CD8-positive, alpha-beta memory T cell (primary cell): ENCODE measurements around the gene MXI1. TPM values are rescaled to one million over a fixed set of nuclear protein-coding genes. Genes with fewer than 3 reads are reported as not detected.

Experiments used
- CTCF ChIA-PET: fragments of 350-600 bp; sonication (Branson Sonifier 250); formaldehyde crosslinking; loops from one replicate; lab custom pipeline; 2021; ENCODE audit warnings: antibody characterized with exemption; lab: Charles Lee
- POLR2A ChIA-PET: fragments of 350-600 bp; sonication (Branson Sonifier 250); formaldehyde crosslinking; loops from one replicate; lab custom pipeline; 2021; ENCODE audit warnings: antibody characterized with exemption; lab: Charles Lee
- DNase-seq, 5 donors: peaks; one replicate each; pipeline versions ENCODE4 v3.0.0 to v3.0.0-alpha.2; 2020 to 2022; ENCODE audit warnings: mixed read lengths in 1 of 5
- H3K27ac ChIP-seq: one replicate; pipeline ENCODE4 v1.7.0; 2013; ENCODE audit warnings: low read depth, mild to moderate bottlenecking, low read length, moderate library complexity
- H3K27me3 ChIP-seq: 2 replicates; pipeline ENCODE4 v1.7.0; 2013; ENCODE audit warnings: low read length, mild to moderate bottlenecking; ENCODE audit not compliant: insufficient read depth, poor library complexity, severe bottlenecking
- H3K36me3 ChIP-seq: 2 replicates; pipeline ENCODE4 v1.7.0; 2013; ENCODE audit warnings: mild to moderate bottlenecking, low read length, moderate library complexity; ENCODE audit not compliant: insufficient read depth
- H3K4me1 ChIP-seq: 2 replicates; pipeline ENCODE4 v1.7.0; 2013; ENCODE audit warnings: mild to moderate bottlenecking, low read length, moderate library complexity; ENCODE audit not compliant: insufficient read depth
- H3K4me3 ChIP-seq: 2 replicates; pipeline ENCODE4 v1.7.0; 2013; ENCODE audit warnings: mild to moderate bottlenecking, low read length
- H3K9me3 ChIP-seq: 2 replicates; pipeline ENCODE4 v1.7.0; 2013; ENCODE audit warnings: mild to moderate bottlenecking, low read length
- H3K27ac Mint-ChIP-seq, 8 donors: one replicate each; pipeline ENCODE4 v1.8.0; 2020 to 2021; ENCODE audit warnings: mixed read lengths in 8 of 8, mild to moderate bottlenecking in 6 of 8, inconsistent platforms in 3 of 8, moderate library complexity in 3 of 8
- H3K27me3 Mint-ChIP-seq, 2 donors: one replicate each; pipeline ENCODE4 v1.8.0; 2020 to 2021; ENCODE audit warnings: mixed read lengths in 2 of 2, mild to moderate bottlenecking in 1 of 2, moderate library complexity in 1 of 2
- H3K36me3 Mint-ChIP-seq, 3 donors: one replicate each; pipeline ENCODE4 v1.8.0; 2020 to 2021; ENCODE audit warnings: mixed read lengths in 3 of 3, inconsistent platforms in 1 of 3, mild to moderate bottlenecking in 1 of 3
- H3K4me1 Mint-ChIP-seq, 3 donors: one replicate each; pipeline ENCODE4 v1.8.0; 2020 to 2021; ENCODE audit warnings: mixed read lengths in 3 of 3, inconsistent platforms in 1 of 3, mild to moderate bottlenecking in 1 of 3
- H3K4me3 Mint-ChIP-seq, 7 donors: one replicate each; pipeline ENCODE4 v1.8.0; 2020 to 2021; ENCODE audit warnings: mixed read lengths in 7 of 7, mild to moderate bottlenecking in 6 of 7, moderate library complexity in 4 of 7, inconsistent platforms in 2 of 7
- H3K9me3 Mint-ChIP-seq, 5 donors: one replicate each; pipeline ENCODE4 v1.8.0; 2020 to 2022; ENCODE audit warnings: mixed read lengths in 5 of 5, mild to moderate bottlenecking in 3 of 5, moderate library complexity in 2 of 5, inconsistent platforms in 1 of 5
- polyA plus RNA-seq: library from polyadenylated mRNA; unstranded; fragments of 300-500 nt; fragmentation: Illumina TruSeq; gene quantifications from one replicate; pipeline ENCODE4 v1.2.3, GENCODE V29; 2021
- total RNA-seq, 2 experiments: library from RNA; stranded (reverse); gene quantifications; one replicate each; pipeline ENCODE4 v1.2.3, GENCODE V29; 2021

The MXI1 gene
- total and polyA plus RNA-seq, 3 experiments from 2014 or later, result 8.6 to 32.3 (median 9.2) TPM

DNA sequence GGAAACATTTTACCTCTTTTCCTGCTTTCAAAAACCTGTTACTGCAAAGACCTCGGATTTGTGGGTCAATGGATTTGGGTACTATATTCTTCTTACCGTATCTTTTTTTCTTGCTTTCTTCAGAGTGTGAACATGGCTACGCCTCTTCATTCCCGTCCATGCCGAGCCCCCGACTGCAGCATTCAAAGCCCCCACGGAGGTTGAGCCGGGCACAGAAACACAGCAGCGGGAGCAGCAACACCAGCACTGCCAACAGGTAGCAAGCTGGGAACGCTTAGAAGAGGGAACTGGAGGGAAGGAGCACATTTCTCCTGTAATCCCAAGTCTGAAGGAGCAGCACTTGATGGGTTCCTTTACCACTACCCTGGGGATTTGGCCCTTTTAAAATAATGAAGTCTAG is 20.7 kb downstream of the MXI1 start:
- peaks cover 14% of the 10 kb centered on the region for H3K4me1 ChIP-seq
- POLR2A ChIA-PET, result interaction anchor here (1.0 kb wide), 1 partner anchor 16 kb away, joined by 3 read pairs; no protein-coding TSS in a partner anchor
- CTCF ChIA-PET, result interaction anchor here (1.4 to 2.1 kb wide), 2 partner anchors 12 to 20 kb away, joined by 4 to 7 read pairs; partner anchors contain the start of gene MXI1
- Mint-ChIP-seq H3K36me3 (peaks cover 0 to 35% (median 9%) of the 10 kb centered on the region in 3 donors), H3K4me1 (peaks cover 18 to 40% (median 36%) of the 10 kb centered on the region in 3 donors), H3K27ac (peak overlapping the region in 4 of 8 donors; percentile 70 to 94 (median 84)), H3K9me3 (no peaks in the 10 kb centered on the region), H3K27me3 (peaks cover 0 to 3% of the 10 kb centered on the region in 2 donors), H3K4me3 (peak overlapping the region; percentile 78 to 98 (median 95))
- no peaks in the 10 kb centered on the region for H3K36me3 ChIP-seq
- DNase-seq, result no peak
- H3K9me3 ChIP-seq, result no peaks in the 10 kb centered on the region
- H3K4me3 ChIP-seq, result no peak overlapping the region
- H3K27ac ChIP-seq, result no peak overlapping the region
- no peaks in the 10 kb centered on the region for H3K27me3 ChIP-seq

DNA sequence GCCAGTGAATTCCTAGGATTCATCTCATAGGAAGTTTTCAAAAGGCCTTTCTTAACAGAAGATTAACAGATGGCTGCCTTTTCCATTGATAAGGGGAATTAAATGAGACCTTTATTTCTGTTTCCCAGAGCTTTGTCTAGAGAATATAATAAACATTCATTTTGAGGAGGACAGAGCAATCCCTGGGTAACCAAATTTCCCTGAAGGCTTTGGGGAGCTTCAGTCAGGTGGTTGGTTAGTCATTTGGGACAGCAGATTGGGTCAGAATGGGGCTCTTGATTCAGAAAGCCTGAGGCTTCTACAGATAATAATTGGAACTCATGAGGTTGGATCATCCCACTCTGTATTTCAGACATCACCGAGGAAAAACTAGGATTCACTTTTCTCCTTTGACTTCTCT is 21.8 kb downstream of the MXI1 start:
- no peak overlapping the region for H3K27ac ChIP-seq
- H3K4me1 ChIP-seq, result peaks cover 14% of the 10 kb centered on the region
- H3K36me3 ChIP-seq, result no peaks in the 10 kb centered on the region
- ChIA-PET POLR2A (no interaction called here), CTCF (interaction anchor here (1.2 to 2.1 kb wide), 4 partner anchors 11 to 23 kb away, joined by 3 to 7 read pairs (median 4); partner anchors contain the start of gene MXI1)
- Mint-ChIP-seq H3K27ac (peak overlapping the region in 1 of 8 donors; percentile 94), H3K4me1 (peaks cover 18 to 45% (median 37%) of the 10 kb centered on the region in 3 donors), H3K36me3 (peaks cover 0 to 35% (median 9%) of the 10 kb centered on the region in 3 donors), H3K4me3 (peak overlapping the region in 2 of 7 donors; percentile 78 to 97), H3K27me3 (peaks cover 0 to 2% of the 10 kb centered on the region in 2 donors), H3K9me3 (no peaks in the 10 kb centered on the region)
- no peaks in the 10 kb centered on the region for H3K9me3 ChIP-seq
- no peak for DNase-seq
- no peaks in the 10 kb centered on the region for H3K27me3 ChIP-seq
- no peak overlapping the region for H3K4me3 ChIP-seq

DNA sequence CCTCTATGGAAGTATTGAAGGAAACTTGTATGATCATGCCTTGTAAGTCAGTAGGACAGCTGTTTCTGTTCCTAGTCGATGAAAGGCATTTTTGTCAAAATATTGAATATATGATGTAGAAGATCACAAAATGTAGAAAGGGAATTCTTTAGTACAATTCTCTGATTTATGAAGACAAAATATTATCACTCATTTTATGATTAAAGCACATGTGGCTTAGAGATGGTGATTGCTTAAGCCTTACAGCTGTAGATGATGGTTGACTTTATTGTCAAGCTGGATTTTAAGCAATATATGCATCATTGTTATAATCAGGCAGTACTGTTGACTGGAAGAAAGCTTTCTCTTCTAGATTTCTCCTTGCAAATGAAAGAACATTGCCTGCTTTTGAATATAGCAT is 26.4 kb downstream of the MXI1 start:
- H3K27me3 ChIP-seq, result no peaks in the 10 kb centered on the region
- no peaks in the 10 kb centered on the region for H3K36me3 ChIP-seq
- POLR2A ChIA-PET, result no interaction called here
- H3K27ac ChIP-seq, result no peak overlapping the region
- no peak for DNase-seq
- Mint-ChIP-seq H3K9me3 (peaks cover 0 to 4% (median 0%) of the 10 kb centered on the region in 5 donors), H3K4me3 (no peak overlapping the region), H3K27ac (peak overlapping the region in 1 of 8 donors; percentile 32), H3K4me1 (peaks cover 6 to 34% (median 22%) of the 10 kb centered on the region in 3 donors), H3K27me3 (no peaks in the 10 kb centered on the region), H3K36me3 (peaks cover 6 to 40% (median 15%) of the 10 kb centered on the region in 3 donors)
- CTCF ChIA-PET, result interaction anchor here (0.9 kb wide), 1 partner anchor 72 kb away, joined by 3 read pairs; no protein-coding TSS in a partner anchor
- H3K9me3 ChIP-seq, result no peaks in the 10 kb centered on the region
- H3K4me3 ChIP-seq, result no peak overlapping the region
- no peaks in the 10 kb centered on the region for H3K4me1 ChIP-seq

DNA sequence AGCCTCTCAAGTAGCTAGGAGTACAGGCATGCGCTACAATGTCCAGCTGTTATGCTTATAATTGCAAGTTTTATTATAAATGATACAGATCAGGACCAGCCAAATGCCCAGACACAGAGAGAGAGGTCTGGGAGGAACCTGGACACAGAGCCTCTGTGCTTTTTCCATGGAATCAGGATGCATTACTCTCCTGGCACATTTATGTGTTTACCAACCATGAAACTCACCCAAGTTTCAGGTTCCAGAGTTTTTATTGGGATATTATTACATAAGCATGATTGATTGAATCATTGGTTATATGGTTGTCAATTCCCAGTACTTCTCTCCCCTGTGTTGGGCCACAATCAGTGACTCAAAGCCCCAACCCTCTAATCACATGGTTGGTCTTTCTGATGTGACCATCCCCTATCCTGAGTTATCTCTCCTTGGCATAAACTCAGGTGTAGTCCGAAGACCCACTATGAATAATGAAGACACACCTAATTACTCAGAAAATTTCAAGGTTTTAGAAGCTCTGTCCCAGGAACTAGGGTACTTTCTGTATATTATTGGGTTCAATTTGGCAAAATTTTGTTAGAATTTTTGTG is 30.6 kb downstream of the MXI1 start:
- ChIA-PET POLR2A (no interaction called here), CTCF (no interaction called here)
- Mint-ChIP-seq H3K27ac (no peak overlapping the region), H3K9me3 (peaks cover 0 to 4% (median 0%) of the 10 kb centered on the region in 5 donors), H3K27me3 (peaks cover 3% of the 10 kb centered on the region in 2 donors), H3K4me3 (no peak overlapping the region), H3K36me3 (peaks cover 3 to 22% (median 18%) of the 10 kb centered on the region in 3 donors), H3K4me1 (peaks cover 30 to 55% (median 42%) of the 10 kb centered on the region in 3 donors)
- Histone ChIP-seq H3K4me1 (peaks cover 16% of the 10 kb centered on the region), H3K36me3 (no peaks in the 10 kb centered on the region), H3K27ac (no peak overlapping the region), H3K4me3 (no peak overlapping the region), H3K27me3 (no peaks in the 10 kb centered on the region), H3K9me3 (no peaks in the 10 kb centered on the region)
- no peak for DNase-seq

DNA sequence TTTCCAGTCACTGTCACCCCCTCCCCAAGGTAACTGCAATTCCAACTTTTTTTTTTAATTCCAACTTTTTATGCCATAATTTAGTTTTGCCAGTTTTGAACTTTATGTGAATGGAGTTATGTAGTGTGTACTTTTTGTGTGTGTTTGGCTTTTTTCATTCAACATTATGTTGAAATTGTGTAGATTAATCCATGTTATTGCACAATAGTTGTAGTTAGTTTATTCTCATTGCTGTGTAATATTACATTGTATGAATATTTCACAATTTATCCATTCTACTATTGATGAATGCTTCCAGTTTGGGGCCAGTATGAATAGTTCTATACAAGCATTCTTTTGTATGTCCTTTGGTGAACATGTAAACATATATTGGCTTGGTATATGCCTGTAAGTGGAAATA is 32.5 kb downstream of the MXI1 start:
- Mint-ChIP-seq H3K27ac (no peak overlapping the region), H3K36me3 (peaks cover 3 to 22% (median 18%) of the 10 kb centered on the region in 3 donors), H3K4me3 (no peak overlapping the region), H3K27me3 (peaks cover 3% of the 10 kb centered on the region in 2 donors), H3K4me1 (peaks cover 28 to 43% (median 40%) of the 10 kb centered on the region in 3 donors), H3K9me3 (peaks cover 0 to 4% (median 0%) of the 10 kb centered on the region in 5 donors)
- no peak for DNase-seq
- no peak overlapping the region for H3K4me3 ChIP-seq
- H3K27ac ChIP-seq, result no peak overlapping the region
- ChIA-PET CTCF (interaction anchor here (1.3 kb wide), 1 partner anchor 11 kb away, joined by 4 read pairs; no protein-coding TSS in a partner anchor), POLR2A (no interaction called here)
- H3K4me1 ChIP-seq, result peaks cover 16% of the 10 kb centered on the region
- H3K27me3 ChIP-seq, result no peaks in the 10 kb centered on the region
- H3K9me3 ChIP-seq, result no peaks in the 10 kb centered on the region
- H3K36me3 ChIP-seq, result no peaks in the 10 kb centered on the region

DNA sequence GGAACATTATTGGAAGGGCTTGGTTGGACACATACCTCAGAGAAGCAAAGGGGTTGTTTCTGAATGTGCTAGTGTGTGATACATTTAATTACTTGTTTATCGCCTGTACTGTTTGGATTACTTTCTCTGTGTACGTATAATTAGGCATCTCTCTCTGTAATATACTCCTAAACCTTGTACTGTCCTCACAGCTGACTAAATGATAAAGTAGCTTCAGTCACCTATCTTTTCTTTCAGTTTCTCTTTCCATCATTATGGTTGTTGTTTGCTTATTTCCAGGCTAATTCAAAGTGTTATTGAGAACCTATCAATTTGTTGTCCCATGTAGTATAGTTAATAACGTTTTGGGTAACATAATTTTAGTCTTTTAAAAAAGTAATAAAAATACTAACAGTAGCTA is 34.0 kb downstream of the MXI1 start:
- Mint-ChIP-seq H3K4me3 (peak overlapping the region; percentile 1 to 70 (median 39)), H3K27me3 (peaks cover 3% of the 10 kb centered on the region in 2 donors), H3K27ac (peak overlapping the region in 5 of 8 donors; percentile 4 to 67 (median 28)), H3K9me3 (peaks cover 0 to 4% (median 0%) of the 10 kb centered on the region in 5 donors), H3K36me3 (peaks cover 9 to 34% (median 26%) of the 10 kb centered on the region in 3 donors), H3K4me1 (peaks cover 28 to 43% (median 40%) of the 10 kb centered on the region in 3 donors)
- H3K27me3 ChIP-seq, result no peaks in the 10 kb centered on the region
- H3K9me3 ChIP-seq, result no peaks in the 10 kb centered on the region
- ChIA-PET CTCF (interaction anchor here (0.8 kb wide), 1 partner anchor 33 kb away, joined by 3 read pairs; no protein-coding TSS in a partner anchor), POLR2A (interaction anchor here (0.6 to 1.2 kb wide), 2 partner anchors 33 to 618 kb away, joined by 7 to 8 read pairs; no protein-coding TSS in a partner anchor)
- DNase-seq, result no peak
- H3K36me3 ChIP-seq, result peaks cover 3% of the 10 kb centered on the region
- H3K4me3 ChIP-seq, result no peak overlapping the region
- H3K4me1 ChIP-seq, result peaks cover 16% of the 10 kb centered on the region
- H3K27ac ChIP-seq, result no peak overlapping the region

DNA sequence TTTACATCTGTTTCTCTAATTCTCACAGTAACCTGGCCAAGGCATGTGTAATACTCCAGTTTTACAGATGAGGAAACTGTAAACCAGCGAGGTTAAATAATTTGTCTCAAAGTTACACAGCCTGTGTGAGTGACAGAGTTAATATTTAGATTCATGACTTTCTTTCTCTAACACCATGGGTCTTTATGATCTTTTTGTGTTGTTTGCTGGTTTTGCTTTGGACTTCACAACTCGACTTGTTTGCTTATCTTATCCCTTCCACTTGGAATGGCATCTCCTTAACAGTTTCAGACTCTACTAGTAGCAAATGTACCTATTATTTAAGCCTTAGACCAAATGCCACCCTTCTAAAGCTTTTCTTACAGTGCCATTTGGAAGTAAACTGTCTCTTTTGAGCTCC is 34.4 kb downstream of the MXI1 start:
- Mint-ChIP-seq H3K9me3 (peaks cover 0 to 4% (median 0%) of the 10 kb centered on the region in 5 donors), H3K4me3 (peak overlapping the region in 4 of 7 donors; percentile 3 to 65 (median 46))

More for the DNA sequence above, 34.4 kb downstream of the MXI1 start:
- ChIA-PET CTCF (interaction anchor here (0.8 kb wide), 1 partner anchor 34 kb away, joined by 3 read pairs; no protein-coding TSS in a partner anchor), POLR2A (interaction anchor here (1.2 kb wide), 1 partner anchor 33 kb away, joined by 8 read pairs; no protein-coding TSS in a partner anchor)
- Mint-ChIP-seq H3K27me3 (peaks cover 3% of the 10 kb centered on the region in 2 donors), H3K36me3 (peaks cover 9 to 36% (median 26%) of the 10 kb centered on the region in 3 donors), H3K27ac (peak overlapping the region in 5 of 8 donors; percentile 31 to 89 (median 66)), H3K4me1 (peaks cover 28 to 46% (median 40%) of the 10 kb centered on the region in 3 donors)
- no peak for DNase-seq
- peaks cover 16% of the 10 kb centered on the region for H3K4me1 ChIP-seq
- H3K27ac ChIP-seq, result no peak overlapping the region
- H3K9me3 ChIP-seq, result no peaks in the 10 kb centered on the region
- H3K36me3 ChIP-seq, result peaks cover 3% of the 10 kb centered on the region
- no peak overlapping the region for H3K4me3 ChIP-seq
- H3K27me3 ChIP-seq, result no peaks in the 10 kb centered on the region
